GM21786 (cell line): ENCODE results near the gene ACTN4.

Experiments used
- ATAC-seq: cut with Tn5 transposase; IDR thresholded peaks from one replicate; pipeline ENCODE4 v1.9.1; 2021; ENCODE audit not compliant: unreplicated experiment

Gene ACTN4

GRCh38 chr19:38708413-38709024, 61.1 kb downstream of the ACTN4 start:
- no peak for ATAC-seq

DNA sequence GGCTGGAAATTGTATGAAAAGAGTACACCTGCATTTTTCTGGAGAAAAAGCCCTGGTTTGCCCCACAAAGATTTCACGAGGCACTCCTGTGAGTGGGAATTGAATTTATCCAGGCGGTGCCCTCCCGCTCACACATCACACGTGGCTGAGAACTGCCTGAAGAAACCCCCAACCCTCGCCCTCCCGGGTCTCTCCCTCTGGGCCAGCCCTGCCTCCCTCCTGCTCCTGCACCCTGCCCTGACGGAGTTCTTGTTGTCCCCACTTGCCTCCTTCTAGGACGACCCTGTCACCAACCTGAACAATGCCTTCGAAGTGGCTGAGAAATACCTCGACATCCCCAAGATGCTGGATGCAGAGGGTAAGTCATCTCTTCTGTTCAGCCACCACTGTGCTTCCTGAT, 61.7 kb downstream of the ACTN4 start:
- ATAC-seq, result no peak

- ATAC-seq, result no peak
Observed at GRCh38 chr19:38709671-38710415, 62.4 kb downstream of the ACTN4 start.

DNA sequence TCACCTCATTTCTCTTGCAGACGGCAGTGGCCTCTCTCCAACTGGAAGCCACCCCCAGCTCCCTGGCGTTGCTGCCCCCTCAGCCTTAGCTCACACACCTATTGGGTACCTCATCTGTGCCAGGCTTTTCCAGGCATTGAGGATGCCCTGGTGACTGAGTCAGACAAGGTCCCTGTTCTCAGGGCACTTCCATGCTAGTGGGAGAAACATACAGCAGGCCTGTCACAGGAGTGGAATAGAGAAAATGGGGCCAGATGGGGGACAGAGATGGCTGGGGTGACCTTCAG, 62.9 kb downstream of the ACTN4 start:
- no peak for ATAC-seq

DNA sequence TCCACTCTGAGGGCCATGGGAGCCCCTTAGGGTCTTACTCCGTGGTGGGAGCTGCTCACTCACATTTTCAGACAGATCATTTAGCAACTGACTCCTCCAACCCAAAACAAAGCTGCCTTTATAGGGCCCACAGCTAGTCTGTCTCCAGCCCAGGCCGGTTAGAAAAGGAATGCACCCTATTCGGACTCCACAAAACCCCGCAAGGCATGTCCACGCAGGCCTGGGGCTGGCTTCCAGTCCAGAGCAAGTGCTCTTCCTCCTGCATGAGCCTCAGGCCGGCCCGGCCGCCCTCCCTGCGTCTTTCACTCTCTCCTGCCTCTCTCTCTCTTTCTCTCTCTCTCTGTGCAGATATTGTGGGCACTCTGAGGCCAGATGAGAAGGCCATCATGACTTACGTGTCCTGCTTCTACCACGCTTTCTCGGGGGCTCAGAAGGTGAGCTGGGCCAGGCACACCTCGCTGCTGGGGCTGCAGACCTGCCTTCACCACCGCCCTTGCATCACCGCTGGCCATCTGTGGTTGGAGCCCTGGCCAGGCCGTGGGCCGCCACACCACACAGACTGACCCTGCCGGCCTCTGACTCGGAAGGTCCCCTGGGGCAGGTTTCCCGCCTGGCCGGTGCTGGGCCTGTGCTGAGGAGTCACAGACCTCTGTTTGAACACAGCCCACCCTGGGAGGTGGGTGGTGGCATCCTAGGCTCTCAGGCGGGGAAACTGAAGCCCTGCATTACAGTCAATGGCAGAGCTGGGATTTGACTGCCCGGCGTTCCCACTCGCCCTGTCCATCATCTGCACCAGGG, 63.7 kb downstream of the ACTN4 start:
- no peak for ATAC-seq

DNA sequence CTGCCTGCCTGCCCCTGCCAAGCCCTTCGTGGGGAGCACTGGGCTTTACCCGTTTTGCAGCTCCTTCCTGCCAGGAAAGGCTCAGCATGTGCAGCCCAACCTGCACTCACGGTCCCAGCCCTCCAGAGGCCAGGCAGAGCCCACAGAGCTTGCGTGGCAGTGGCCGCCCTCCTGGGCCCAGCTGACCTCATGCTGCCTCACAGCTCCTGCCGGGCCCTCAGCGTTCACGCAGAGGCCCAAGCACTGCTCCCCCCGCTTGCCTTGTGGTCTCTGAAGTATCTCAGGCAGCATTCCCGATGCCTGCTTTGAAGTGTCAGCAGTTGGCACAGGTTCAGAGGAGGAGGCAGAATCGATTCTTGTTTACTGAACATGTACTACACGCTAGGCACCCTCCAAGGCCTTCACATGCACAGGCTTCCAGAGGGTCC, 64.3 kb downstream of the ACTN4 start:
- ATAC-seq, result no peak

GRCh38 chr19:38712161-38712748, 64.8 kb downstream of the ACTN4 start:
- ATAC-seq, result no peak

- no peak for ATAC-seq
Observed at GRCh38 chr19:38713227-38713649, 65.8 kb downstream of the ACTN4 start.

DNA sequence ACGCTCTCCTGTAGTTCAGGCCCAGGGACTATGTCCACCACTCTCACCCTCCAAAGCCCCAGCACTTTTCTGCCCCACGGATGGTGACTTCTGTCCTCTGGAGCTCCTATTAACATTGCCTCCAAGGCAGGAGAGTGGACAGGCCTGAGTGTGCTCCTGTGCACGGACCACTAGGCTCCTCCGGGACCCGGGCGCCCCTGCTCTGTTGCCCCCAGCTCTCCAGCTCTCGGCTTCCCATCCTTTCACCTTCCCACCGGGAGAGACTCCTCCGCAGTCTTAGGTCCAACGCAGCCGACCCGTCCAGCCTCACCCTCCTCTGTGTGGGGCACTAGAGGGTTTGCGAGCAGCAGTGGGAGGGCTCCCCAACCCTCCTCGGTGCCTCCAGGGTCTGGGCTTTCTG, 66.4 kb downstream of the ACTN4 start:
- no peak for ATAC-seq

GRCh38 chr19:38714354-38714778, 66.9 kb downstream of the ACTN4 start:
- no peak for ATAC-seq

DNA sequence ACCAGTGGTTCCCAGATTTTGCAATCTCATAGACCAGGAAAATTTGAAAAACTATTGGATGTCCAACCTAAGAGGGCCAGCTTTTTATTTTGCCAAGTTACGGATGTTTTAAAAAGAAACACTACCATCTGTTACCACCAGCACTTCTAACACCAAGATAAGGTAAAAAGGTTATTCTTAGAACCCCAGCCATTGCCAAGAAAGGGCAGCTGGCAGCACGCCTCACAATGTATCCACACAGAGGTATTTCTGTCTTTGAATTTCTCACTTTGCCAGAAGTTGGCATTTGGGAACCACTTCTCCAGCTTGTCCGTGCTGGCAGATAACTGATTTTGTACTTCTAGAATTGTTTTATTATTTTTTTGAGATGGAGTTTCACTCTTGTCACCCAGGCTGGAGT, 68.1 kb downstream of the ACTN4 start:
- no peak for ATAC-seq

- no peak for ATAC-seq
Observed at GRCh38 chr19:38717051-38717450, 69.6 kb downstream of the ACTN4 start.

DNA sequence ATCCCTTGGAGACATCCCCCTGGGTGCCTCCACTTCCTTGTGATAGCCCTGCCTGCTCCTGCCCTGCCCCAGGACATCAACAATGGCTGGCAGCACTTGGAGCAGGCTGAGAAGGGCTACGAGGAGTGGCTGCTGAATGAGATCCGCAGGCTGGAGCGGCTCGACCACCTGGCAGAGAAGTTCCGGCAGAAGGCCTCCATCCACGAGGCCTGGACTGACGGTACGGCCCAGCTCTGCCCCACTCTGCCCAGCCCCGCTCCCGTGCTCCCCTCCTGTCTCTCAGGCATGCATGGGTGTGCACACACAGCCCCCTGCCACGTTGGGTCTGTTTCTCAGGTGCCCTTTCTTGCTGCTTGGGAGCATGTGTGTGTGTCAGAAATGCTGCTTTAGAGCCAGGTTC, 70.4 kb downstream of the ACTN4 start:
- ATAC-seq, result no peak

GRCh38 chr19:38718747-38719543, 71.5 kb downstream of the ACTN4 start:
- no peak for ATAC-seq

DNA sequence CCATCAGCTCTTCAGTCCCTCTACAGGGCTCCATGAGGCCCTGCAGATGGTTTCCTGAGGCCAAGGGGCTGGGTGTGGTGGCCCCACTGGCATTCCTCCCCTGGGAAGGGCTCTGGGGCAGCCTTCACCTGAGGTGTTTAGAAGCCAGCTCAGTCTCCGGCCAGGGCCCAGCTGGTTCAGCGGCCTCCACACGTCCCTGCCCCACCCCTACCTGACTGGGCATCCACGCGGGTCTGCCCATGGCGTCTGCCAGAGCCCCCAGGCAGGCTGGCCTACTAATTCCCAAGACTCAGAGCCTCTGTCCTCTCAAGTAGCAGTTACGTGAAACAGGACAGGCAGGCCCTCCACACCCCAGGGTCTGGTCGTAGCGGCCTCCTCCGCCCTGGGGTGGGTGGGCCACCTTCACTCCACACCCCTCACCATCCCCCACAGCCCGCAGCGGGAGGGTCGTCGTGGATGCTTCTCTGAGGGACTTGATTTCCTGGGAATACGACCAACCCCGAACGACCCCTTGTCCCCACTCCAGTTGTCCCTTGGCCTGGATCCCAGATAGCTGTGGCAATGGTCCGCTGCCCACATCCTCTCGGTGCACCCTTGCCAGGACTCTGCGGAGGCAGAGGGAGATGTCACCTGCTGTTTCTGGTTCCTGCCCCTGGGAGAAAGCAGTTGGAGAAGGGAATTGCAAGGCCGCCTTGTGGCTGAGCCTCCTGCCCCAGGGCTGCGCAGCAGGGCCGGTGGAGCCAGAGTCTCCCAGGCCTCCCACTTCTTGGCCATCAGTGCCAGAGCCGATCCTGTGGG, 72.5 kb downstream of the ACTN4 start:
- no peak for ATAC-seq

DNA sequence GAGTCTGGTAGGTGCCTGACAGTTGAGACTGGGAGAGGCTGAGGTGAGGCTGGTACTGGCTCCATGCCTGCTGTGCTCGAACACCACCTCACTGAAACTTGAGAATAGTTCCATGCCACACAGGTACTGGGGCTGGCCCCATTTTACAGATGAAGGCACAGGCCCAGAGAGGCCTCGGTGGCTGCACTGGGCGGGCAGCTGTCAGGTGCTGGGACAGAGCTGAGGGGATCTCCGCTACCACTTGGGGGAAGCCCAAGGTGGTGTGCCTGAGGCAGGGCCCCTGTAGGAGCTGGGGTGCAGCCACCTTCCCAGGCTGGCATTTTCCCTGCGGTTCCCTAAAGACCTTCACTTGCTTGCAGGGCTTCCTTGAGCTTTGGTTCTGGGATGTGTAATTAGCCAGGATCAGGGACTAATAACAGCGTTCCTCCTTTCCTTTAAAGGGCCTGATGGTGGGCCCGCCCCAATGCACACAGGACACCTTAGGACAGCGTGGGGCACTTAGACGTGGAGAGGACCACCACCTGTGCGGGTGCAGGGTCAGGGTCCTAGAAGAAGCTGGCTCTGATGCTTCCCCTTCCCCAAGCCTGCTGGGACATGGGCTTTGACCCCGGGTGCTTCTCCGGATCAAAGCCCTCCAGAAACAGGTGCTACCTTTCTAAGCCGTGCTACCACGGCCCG, 73.2 kb downstream of the ACTN4 start:
- no peak for ATAC-seq

DNA sequence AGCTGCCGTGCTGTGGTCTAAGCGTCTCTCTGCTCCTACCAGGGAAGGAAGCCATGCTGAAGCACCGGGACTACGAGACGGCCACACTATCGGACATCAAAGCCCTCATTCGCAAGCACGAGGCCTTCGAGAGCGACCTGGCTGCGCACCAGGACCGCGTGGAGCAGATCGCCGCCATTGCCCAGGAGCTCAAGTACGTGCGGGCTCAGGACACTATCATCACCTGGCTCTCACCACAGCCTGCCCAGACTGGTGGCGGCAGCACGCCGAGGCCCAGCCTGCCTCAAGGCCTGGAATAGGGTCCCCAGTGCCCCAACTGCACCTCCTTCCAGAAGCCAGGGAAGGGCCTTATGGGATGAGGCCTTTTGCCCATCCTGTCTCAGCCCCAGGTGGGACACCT, 74.0 kb downstream of the ACTN4 start:
- no peak for ATAC-seq

GRCh38 chr19:38721979-38722773, 74.7 kb downstream of the ACTN4 start:
- no peak for ATAC-seq
